Ishikawa (cell line): ENCODE data around the gene PYHIN1.

Experiments used
- CEBPB ChIP-seq: IDR thresholded peaks from 2 replicates; pipeline ENCODE4 v1.6.1; 2012
- CREB1 ChIP-seq: IDR thresholded peaks from 2 replicates; pipeline ENCODE4 v1.6.1; 2012; ENCODE audit warnings: low read depth
- EGR1 ChIP-seq: IDR thresholded peaks from 2 replicates; pipeline ENCODE4 v1.6.1; 2012
- EP300 ChIP-seq: IDR thresholded peaks from 2 replicates; pipeline ENCODE4 v1.6.1; 2012; ENCODE audit warnings: borderline replicate concordance
- FOXM1 ChIP-seq: IDR thresholded peaks from 2 replicates; pipeline ENCODE4 v1.6.1; 2012; ENCODE audit warnings: low read depth, borderline replicate concordance
- MAX ChIP-seq: IDR thresholded peaks from 2 replicates; pipeline ENCODE4 v1.6.1; 2012
- NFIC ChIP-seq: IDR thresholded peaks from 2 replicates; pipeline ENCODE4 v1.6.1; 2012
- RAD21 ChIP-seq: IDR thresholded peaks from 2 replicates; pipeline ENCODE4 v1.6.1; 2012; ENCODE audit warnings: low read depth
- TAF1 ChIP-seq: IDR thresholded peaks from 2 replicates; pipeline ENCODE4 v1.6.1; 2012; ENCODE audit warnings: low read depth, mild to moderate bottlenecking
- TCF12 ChIP-seq: IDR thresholded peaks from 2 replicates; pipeline ENCODE4 v1.6.1; 2012; ENCODE audit warnings: low read depth
- TEAD4 ChIP-seq: IDR thresholded peaks from 2 replicates; pipeline ENCODE4 v1.6.1; 2012
- YY1 ChIP-seq: IDR thresholded peaks from 2 replicates; pipeline ENCODE4 v1.6.1; 2012; ENCODE audit warnings: low read depth
- ZBTB7A ChIP-seq: IDR thresholded peaks from 2 replicates; pipeline ENCODE4 v1.6.1; 2012; ENCODE audit warnings: low read depth
- TF ChIP-seq, protein P1 (sequence below): IDR thresholded peaks from 2 replicates; pipeline ENCODE4 v1.6.1; 2012; ENCODE audit warnings: low read depth, mild to moderate bottlenecking
- TF ChIP-seq, protein P2 (sequence below): IDR thresholded peaks from 2 replicates; pipeline ENCODE4 v1.6.1; 2012

The PYHIN1 gene

GRCh38 chr1:158931055-158931737 is at the start of gene PYHIN1:
TSS of gene PYHIN1 (plus strand) at chr1:158931552. CDS start at chr1:158936911, 5,359 bp downstream.
- TF ChIP-seq TAF1, result no peak
- TF ChIP-seq, protein P1, sequence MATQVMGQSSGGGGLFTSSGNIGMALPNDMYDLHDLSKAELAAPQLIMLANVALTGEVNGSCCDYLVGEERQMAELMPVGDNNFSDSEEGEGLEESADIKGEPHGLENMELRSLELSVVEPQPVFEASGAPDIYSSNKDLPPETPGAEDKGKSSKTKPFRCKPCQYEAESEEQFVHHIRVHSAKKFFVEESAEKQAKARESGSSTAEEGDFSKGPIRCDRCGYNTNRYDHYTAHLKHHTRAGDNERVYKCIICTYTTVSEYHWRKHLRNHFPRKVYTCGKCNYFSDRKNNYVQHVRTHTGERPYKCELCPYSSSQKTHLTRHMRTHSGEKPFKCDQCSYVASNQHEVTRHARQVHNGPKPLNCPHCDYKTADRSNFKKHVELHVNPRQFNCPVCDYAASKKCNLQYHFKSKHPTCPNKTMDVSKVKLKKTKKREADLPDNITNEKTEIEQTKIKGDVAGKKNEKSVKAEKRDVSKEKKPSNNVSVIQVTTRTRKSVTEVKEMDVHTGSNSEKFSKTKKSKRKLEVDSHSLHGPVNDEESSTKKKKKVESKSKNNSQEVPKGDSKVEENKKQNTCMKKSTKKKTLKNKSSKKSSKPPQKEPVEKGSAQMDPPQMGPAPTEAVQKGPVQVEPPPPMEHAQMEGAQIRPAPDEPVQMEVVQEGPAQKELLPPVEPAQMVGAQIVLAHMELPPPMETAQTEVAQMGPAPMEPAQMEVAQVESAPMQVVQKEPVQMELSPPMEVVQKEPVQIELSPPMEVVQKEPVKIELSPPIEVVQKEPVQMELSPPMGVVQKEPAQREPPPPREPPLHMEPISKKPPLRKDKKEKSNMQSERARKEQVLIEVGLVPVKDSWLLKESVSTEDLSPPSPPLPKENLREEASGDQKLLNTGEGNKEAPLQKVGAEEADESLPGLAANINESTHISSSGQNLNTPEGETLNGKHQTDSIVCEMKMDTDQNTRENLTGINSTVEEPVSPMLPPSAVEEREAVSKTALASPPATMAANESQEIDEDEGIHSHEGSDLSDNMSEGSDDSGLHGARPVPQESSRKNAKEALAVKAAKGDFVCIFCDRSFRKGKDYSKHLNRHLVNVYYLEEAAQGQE, result no peak
- TF ChIP-seq TEAD4, result no peak
- no peak for TF ChIP-seq CEBPB
- no peak for TF ChIP-seq CREB1
- TF ChIP-seq RAD21, result no peak
- no peak for TF ChIP-seq YY1
- no peak for TF ChIP-seq NFIC
- TF ChIP-seq FOXM1, result no peak
- TF ChIP-seq EP300, result no peak
- TF ChIP-seq, protein P2, sequence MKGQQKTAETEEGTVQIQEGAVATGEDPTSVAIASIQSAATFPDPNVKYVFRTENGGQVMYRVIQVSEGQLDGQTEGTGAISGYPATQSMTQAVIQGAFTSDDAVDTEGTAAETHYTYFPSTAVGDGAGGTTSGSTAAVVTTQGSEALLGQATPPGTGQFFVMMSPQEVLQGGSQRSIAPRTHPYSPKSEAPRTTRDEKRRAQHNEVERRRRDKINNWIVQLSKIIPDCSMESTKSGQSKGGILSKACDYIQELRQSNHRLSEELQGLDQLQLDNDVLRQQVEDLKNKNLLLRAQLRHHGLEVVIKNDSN, result no peak
- TF ChIP-seq MAX, result no peak

DNA sequence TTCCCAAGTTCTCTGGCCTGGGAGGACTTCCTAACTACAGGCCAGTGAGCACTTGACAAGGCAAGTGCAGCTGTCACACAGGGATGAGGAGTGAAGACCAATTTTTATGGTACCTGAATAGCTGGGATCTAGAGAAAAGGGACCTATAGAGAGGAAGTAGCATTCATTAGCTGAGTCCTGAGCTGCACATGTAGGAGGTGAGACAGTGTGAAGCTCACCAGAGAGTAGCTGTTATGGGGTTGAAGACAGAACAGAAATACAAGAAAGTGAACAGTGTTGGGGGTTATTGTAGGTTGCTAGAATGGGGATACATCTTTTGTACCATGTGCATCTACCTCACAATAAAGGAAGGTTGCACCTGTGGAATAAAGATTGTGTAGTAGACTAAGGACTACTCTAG is 37.7 kb upstream of the PYHIN1 start:
- TF ChIP-seq CREB1 (no peak), TCF12 (no peak), NFIC (no peak), MAX (no peak), CEBPB (no peak), YY1 (no peak)

GRCh38 chr1:158898722-158899121 is 32.6 kb upstream of the PYHIN1 start:
- no peak for TF ChIP-seq MAX
- no peak for TF ChIP-seq EP300

DNA sequence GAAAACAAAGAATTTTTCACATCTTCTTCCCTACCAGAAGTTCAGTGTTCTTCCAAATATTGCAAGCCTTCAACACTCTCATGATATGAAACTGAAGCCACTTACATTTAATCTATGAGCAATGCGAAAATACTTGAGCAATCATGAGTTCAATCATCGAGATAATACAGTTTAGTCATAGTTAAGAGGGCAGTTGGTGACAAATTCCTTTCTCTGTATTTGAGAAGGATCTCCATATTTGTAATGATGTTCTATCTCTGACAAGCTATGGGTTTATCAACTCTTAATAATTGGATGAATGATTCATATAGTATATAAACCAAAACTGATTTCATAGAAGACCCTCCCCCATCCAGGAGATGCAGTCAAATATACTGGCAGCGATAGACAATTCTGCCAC is 29.7 kb upstream of the PYHIN1 start:
- TF ChIP-seq RAD21 (no peak), FOXM1 (no peak), YY1 (no peak), NFIC (no peak), TAF1 (no peak), TEAD4 (no peak), ZBTB7A (no peak), EGR1 (no peak), MAX (no peak), TCF12 (no peak), EP300 (no peak)
- TF ChIP-seq, protein P1, result no peak
- TF ChIP-seq, protein P2, result no peak

GRCh38 chr1:158916085-158916484 is 15.3 kb upstream of the PYHIN1 start:
- no peak for TF ChIP-seq ZBTB7A
- TF ChIP-seq, protein P1, result no peak
- no peak for TF ChIP-seq EP300
- TF ChIP-seq TAF1, result no peak
